Immature natural killer cell (primary cell): ENCODE measurements around the gene CADPS. TPM values are rescaled to one million over a fixed set of nuclear protein-coding genes. Genes with fewer than 3 reads are reported as not detected.

Experiments used
- DNase-seq, 3 donors: peaks; one replicate each; pipeline ENCODE4 v3.0.0; 2022; ENCODE audit warnings: mixed read lengths in 1 of 3
- H3K27ac Mint-ChIP-seq, 6 donors: one replicate each; pipeline ENCODE4 v1.8.0; 2020; ENCODE audit warnings: mixed read lengths in 6 of 6, mild to moderate bottlenecking in 5 of 6, inconsistent platforms in 4 of 6, moderate library complexity in 3 of 6
- H3K27me3 Mint-ChIP-seq, 3 donors: one replicate each; pipeline ENCODE4 v1.8.0; 2020 to 2021; ENCODE audit warnings: low read depth in 3 of 3, mild to moderate bottlenecking in 3 of 3, mixed read lengths in 3 of 3, moderate library complexity in 3 of 3, inconsistent platforms in 1 of 3
- H3K36me3 Mint-ChIP-seq, 3 donors: one replicate each; pipeline ENCODE4 v1.8.0; 2020; ENCODE audit warnings: mixed read lengths in 3 of 3, inconsistent platforms in 2 of 3, mild to moderate bottlenecking in 2 of 3
- H3K4me1 Mint-ChIP-seq, 2 donors: one replicate each; pipeline ENCODE4 v1.8.0; 2020; ENCODE audit warnings: inconsistent platforms in 2 of 2, mild to moderate bottlenecking in 2 of 2, mixed read lengths in 2 of 2, moderate library complexity in 1 of 2
- H3K4me3 Mint-ChIP-seq, 5 donors: one replicate each; pipeline ENCODE4 v1.8.0; 2020; ENCODE audit warnings: mild to moderate bottlenecking in 5 of 5, mixed read lengths in 5 of 5, inconsistent platforms in 3 of 5, moderate library complexity in 3 of 5
- H3K9me3 Mint-ChIP-seq, 6 donors: one replicate each; pipeline ENCODE4 v1.8.0; 2020; ENCODE audit warnings: mild to moderate bottlenecking in 6 of 6, mixed read lengths in 6 of 6, inconsistent platforms in 4 of 6, moderate library complexity in 3 of 6
- polyA plus RNA-seq, 3 donors: library from polyadenylated mRNA; unstranded; fragments of 300-500 nt; fragmentation: Illumina TruSeq; gene quantifications; one replicate each; pipeline ENCODE4 v1.2.3, GENCODE V29; 2021

The CADPS gene
- polyA plus RNA-seq, 3 donors from 2014 or later = not detected

- no peak for DNase-seq
- H3K27me3 Mint-ChIP-seq = peaks cover 16 to 25% (median 21%) of the 10 kb centered on the region in 3 donors
- H3K27ac Mint-ChIP-seq = no peak overlapping the region
- peaks cover 5 to 33% (median 16%) of the 10 kb centered on the region in 6 donors for H3K9me3 Mint-ChIP-seq
- no peak overlapping the region for H3K4me3 Mint-ChIP-seq
- H3K36me3 Mint-ChIP-seq = peaks cover 4 to 6% (median 4%) of the 10 kb centered on the region in 3 donors
- H3K4me1 Mint-ChIP-seq = no peaks in the 10 kb centered on the region
Observed at GRCh38 chr3:62366126-62366484, 509.1 kb downstream of the CADPS start.

- Mint-ChIP-seq H3K4me3 (no peak overlapping the region), H3K27me3 (peaks cover 14 to 23% (median 15%) of the 10 kb centered on the region in 3 donors), H3K4me1 (no peaks in the 10 kb centered on the region)
Observed at GRCh38 chr3:62365391-62366125, 509.7 kb downstream of the CADPS start.

GRCh38 chr3:62364191-62364590, 511.0 kb downstream of the CADPS start:
- H3K36me3 Mint-ChIP-seq = peaks cover 0 to 4% (median 0%) of the 10 kb centered on the region in 3 donors
- H3K27me3 Mint-ChIP-seq = peaks cover 9 to 14% (median 14%) of the 10 kb centered on the region in 3 donors
- no peak overlapping the region for H3K4me3 Mint-ChIP-seq
- H3K4me1 Mint-ChIP-seq = no peaks in the 10 kb centered on the region
- no peak for DNase-seq
- H3K27ac Mint-ChIP-seq = no peak overlapping the region
- H3K9me3 Mint-ChIP-seq = peaks cover 0 to 21% (median 13%) of the 10 kb centered on the region in 6 donors

More at GRCh38 chr3:62365391-62366125, 509.7 kb downstream of the CADPS start:
- DNase-seq = no peak
- Mint-ChIP-seq H3K27ac (no peak overlapping the region), H3K9me3 (peaks cover 3 to 29% (median 15%) of the 10 kb centered on the region in 6 donors), H3K36me3 (peaks cover under 1 to 4% (median 4%) of the 10 kb centered on the region in 3 donors)

GRCh38 chr3:62363275-62363674, 511.9 kb downstream of the CADPS start:
- no peak overlapping the region for H3K27ac Mint-ChIP-seq
- no peak for DNase-seq
- H3K27me3 Mint-ChIP-seq = peaks cover 11 to 14% (median 14%) of the 10 kb centered on the region in 3 donors
- no peaks in the 10 kb centered on the region for H3K4me1 Mint-ChIP-seq
- no peak overlapping the region for H3K4me3 Mint-ChIP-seq
- H3K9me3 Mint-ChIP-seq = peaks cover 0 to 20% (median 11%) of the 10 kb centered on the region in 6 donors
- H3K36me3 Mint-ChIP-seq = peaks cover 0 to 4% (median 0%) of the 10 kb centered on the region in 3 donors

GRCh38 chr3:62361824-62362223, 513.4 kb downstream of the CADPS start:
- no peak overlapping the region for H3K4me3 Mint-ChIP-seq
- H3K4me1 Mint-ChIP-seq = no peaks in the 10 kb centered on the region
- H3K36me3 Mint-ChIP-seq = no peaks in the 10 kb centered on the region
- peaks cover 3 to 6% (median 4%) of the 10 kb centered on the region in 3 donors for H3K27me3 Mint-ChIP-seq
- no peak for DNase-seq
- peaks cover 0 to 15% (median 5%) of the 10 kb centered on the region in 6 donors for H3K9me3 Mint-ChIP-seq
- no peak overlapping the region for H3K27ac Mint-ChIP-seq

GRCh38 chr3:62361261-62361660, 514.0 kb downstream of the CADPS start:
- Mint-ChIP-seq H3K9me3 (peaks cover 0 to 15% (median 3%) of the 10 kb centered on the region in 6 donors), H3K27ac (no peak overlapping the region), H3K27me3 (peaks cover 0 to 6% (median 1%) of the 10 kb centered on the region in 3 donors), H3K4me1 (no peaks in the 10 kb centered on the region), H3K4me3 (no peak overlapping the region), H3K36me3 (no peaks in the 10 kb centered on the region)
- no peak for DNase-seq

GRCh38 chr3:62359531-62359930, 515.7 kb downstream of the CADPS start:
- Mint-ChIP-seq H3K36me3 (no peaks in the 10 kb centered on the region), H3K4me3 (no peak overlapping the region), H3K27me3 (peaks cover 0 to 3% (median 1%) of the 10 kb centered on the region in 3 donors), H3K9me3 (peaks cover 0 to 6% (median 2%) of the 10 kb centered on the region in 6 donors), H3K4me1 (no peaks in the 10 kb centered on the region), H3K27ac (no peak overlapping the region)
- DNase-seq = no peak

- no peak overlapping the region for H3K27ac Mint-ChIP-seq
- DNase-seq = no peak
- H3K27me3 Mint-ChIP-seq = peaks cover 0 to 3% (median 2%) of the 10 kb centered on the region in 3 donors
- peaks cover 0 to 3% (median 0%) of the 10 kb centered on the region in 3 donors for H3K36me3 Mint-ChIP-seq
- H3K4me1 Mint-ChIP-seq = no peaks in the 10 kb centered on the region
- H3K4me3 Mint-ChIP-seq = no peak overlapping the region
- H3K9me3 Mint-ChIP-seq = peaks cover 0 to 5% (median under 1%) of the 10 kb centered on the region in 6 donors
Observed at GRCh38 chr3:62356356-62356755, 518.9 kb downstream of the CADPS start.

GRCh38 chr3:62355703-62356102, 519.5 kb downstream of the CADPS start:
- peaks cover 0 to 5% (median 0%) of the 10 kb centered on the region in 6 donors for H3K9me3 Mint-ChIP-seq
- H3K27ac Mint-ChIP-seq = no peak overlapping the region
- no peaks in the 10 kb centered on the region for H3K4me1 Mint-ChIP-seq
- no peak for DNase-seq
- H3K36me3 Mint-ChIP-seq = peaks cover 0 to 4% (median 0%) of the 10 kb centered on the region in 3 donors
- H3K4me3 Mint-ChIP-seq = no peak overlapping the region
- H3K27me3 Mint-ChIP-seq = peaks cover 0 to 4% (median 3%) of the 10 kb centered on the region in 3 donors
